PFSK-1 (cell line): Measurements from ENCODE around the gene CAMTA1.

Experiments used
- FOXP2 ChIP-seq: optimal IDR thresholded peaks from 2 replicates; pipeline ENCODE3; 2011; ENCODE audit warnings: borderline replicate concordance, control low read depth, inconsistent platforms; ENCODE audit not compliant: insufficient read depth; ENCODE audit errors: extremely low read length, extremely low read depth
- POLR2AphosphoS5 ChIP-seq: IDR thresholded peaks from 2 replicates; pipeline ENCODE4 v1.6.1; 2012; ENCODE audit warnings: low read depth, mild to moderate bottlenecking, control low read depth, low read length, moderate library complexity
- SIN3A ChIP-seq: IDR thresholded peaks from 2 replicates; pipeline ENCODE4 v1.6.1; 2012; ENCODE audit warnings: mild to moderate bottlenecking, low read length, moderate library complexity, borderline replicate concordance; ENCODE audit not compliant: insufficient read depth
- TAF1 ChIP-seq: IDR thresholded peaks from 2 replicates; pipeline ENCODE4 v1.6.1; 2012; ENCODE audit warnings: low read length, control low read depth, borderline replicate concordance; ENCODE audit not compliant: insufficient read depth
- TF ChIP-seq, protein P1 (sequence below), 2 experiments: IDR thresholded peaks; 2 replicates each; pipeline versions ENCODE4 v1.6.1 to v1.8.0; 2011 to 2012; ENCODE audit warnings: low read depth in 2 of 2, low read length in 2 of 2, control low read depth in 1 of 2, inconsistent platforms in 1 of 2, mild to moderate bottlenecking in 1 of 2, moderate library complexity in 1 of 2; ENCODE audit not compliant: insufficient read depth in 1 of 2

DNA sequence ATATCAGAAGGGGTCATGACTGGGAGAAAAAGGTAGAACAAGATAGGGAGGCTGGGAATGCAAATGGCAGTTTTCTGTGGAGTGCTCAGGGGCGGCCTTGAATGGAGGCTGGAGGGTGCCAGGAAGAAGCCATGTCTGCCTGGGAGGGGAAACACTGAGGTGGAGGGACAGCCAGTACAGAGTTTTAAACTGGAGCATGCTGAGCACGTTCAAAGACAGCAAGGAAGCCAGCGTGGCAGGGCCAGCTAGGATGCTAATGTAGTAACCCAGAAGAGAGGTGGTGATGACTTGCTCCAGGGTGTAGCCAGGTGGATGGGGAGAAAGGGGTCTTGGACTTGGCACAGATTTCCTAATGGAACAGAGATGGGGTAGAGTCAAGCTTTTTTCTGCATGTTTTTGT is 540.0 kb downstream of the CAMTA1 start:
- TF ChIP-seq, protein P1, sequence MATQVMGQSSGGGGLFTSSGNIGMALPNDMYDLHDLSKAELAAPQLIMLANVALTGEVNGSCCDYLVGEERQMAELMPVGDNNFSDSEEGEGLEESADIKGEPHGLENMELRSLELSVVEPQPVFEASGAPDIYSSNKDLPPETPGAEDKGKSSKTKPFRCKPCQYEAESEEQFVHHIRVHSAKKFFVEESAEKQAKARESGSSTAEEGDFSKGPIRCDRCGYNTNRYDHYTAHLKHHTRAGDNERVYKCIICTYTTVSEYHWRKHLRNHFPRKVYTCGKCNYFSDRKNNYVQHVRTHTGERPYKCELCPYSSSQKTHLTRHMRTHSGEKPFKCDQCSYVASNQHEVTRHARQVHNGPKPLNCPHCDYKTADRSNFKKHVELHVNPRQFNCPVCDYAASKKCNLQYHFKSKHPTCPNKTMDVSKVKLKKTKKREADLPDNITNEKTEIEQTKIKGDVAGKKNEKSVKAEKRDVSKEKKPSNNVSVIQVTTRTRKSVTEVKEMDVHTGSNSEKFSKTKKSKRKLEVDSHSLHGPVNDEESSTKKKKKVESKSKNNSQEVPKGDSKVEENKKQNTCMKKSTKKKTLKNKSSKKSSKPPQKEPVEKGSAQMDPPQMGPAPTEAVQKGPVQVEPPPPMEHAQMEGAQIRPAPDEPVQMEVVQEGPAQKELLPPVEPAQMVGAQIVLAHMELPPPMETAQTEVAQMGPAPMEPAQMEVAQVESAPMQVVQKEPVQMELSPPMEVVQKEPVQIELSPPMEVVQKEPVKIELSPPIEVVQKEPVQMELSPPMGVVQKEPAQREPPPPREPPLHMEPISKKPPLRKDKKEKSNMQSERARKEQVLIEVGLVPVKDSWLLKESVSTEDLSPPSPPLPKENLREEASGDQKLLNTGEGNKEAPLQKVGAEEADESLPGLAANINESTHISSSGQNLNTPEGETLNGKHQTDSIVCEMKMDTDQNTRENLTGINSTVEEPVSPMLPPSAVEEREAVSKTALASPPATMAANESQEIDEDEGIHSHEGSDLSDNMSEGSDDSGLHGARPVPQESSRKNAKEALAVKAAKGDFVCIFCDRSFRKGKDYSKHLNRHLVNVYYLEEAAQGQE (IDR thresholded peaks at IDR 0.05; ENCODE audit: insufficient read depth in 1 of 2, low read depth in 2 of 2, low read length in 2 of 2), result no peak
- TF ChIP-seq TAF1, result no peak
- TF ChIP-seq POLR2AphosphoS5, result no peak
- no peak for TF ChIP-seq SIN3A
- no peak for TF ChIP-seq FOXP2
